Measurements from ENCODE around the gene BAHCC1. TPM values are rescaled to one million over a fixed set of nuclear protein-coding genes. Genes with fewer than 3 reads are reported as not detected.

BAHCC1 gene
- total RNA-seq, 1 experiment from 2014 or later, result 29.8 TPM

GRCh38 chr17:81462506-81463125, 67.4 kb downstream of the BAHCC1 start:
- Mint-ChIP-seq H3K36me3 (no peaks in the 10 kb centered on the region), H3K9me3 (no peaks in the 10 kb centered on the region), H3K27ac (no peak overlapping the region), H3K4me3 (no peak overlapping the region), H3K27me3 (ENCODE audit: low read depth) (no peaks in the 10 kb centered on the region), H3K4me1 (no peaks in the 10 kb centered on the region)
- no peak for TF ChIP-seq PRDM15 (CRISPR knock-in tag; IDR thresholded peaks at IDR 0.05)
- TF ChIP-seq NFE2L1 (CRISPR knock-in tag; IDR thresholded peaks at IDR 0.05), result no peak
- no peak for TF ChIP-seq ZNF671 (CRISPR knock-in tag; IDR thresholded peaks at IDR 0.05)
- TF ChIP-seq ZNF512 (CRISPR knock-in tag; IDR thresholded peaks at IDR 0.05; ENCODE audit: borderline replicate concordance), result no peak
- TF ChIP-seq ZNF396 (CRISPR knock-in tag; IDR thresholded peaks at IDR 0.05; ENCODE audit: borderline replicate concordance), result no peak
- no peak for TF ChIP-seq TP53 (CRISPR knock-in tag; IDR thresholded peaks at IDR 0.05)
- no peak for TF ChIP-seq ZNF281 (CRISPR knock-in tag; IDR thresholded peaks at IDR 0.05)
- no peak for TF ChIP-seq RELA (CRISPR knock-in tag; IDR thresholded peaks at IDR 0.05; ENCODE audit: borderline replicate concordance)
- ATAC-seq (no peak), DNase-seq (ENCODE audit: low spot score) (no peak)
- ChIA-PET POLR2A (interaction anchor here (0.8 kb wide), 1 partner anchor 30 kb away, joined by 3 read pairs; no protein-coding TSS in a partner anchor), CTCF (interaction anchor here (0.8 to 2.5 kb wide), 5 partner anchors 16 to 56 kb away, joined by 3 to 31 read pairs (median 7); no protein-coding TSS in a partner anchor)

- no peaks in the 10 kb centered on the region for H3K4me1 Mint-ChIP-seq
- no peaks in the 10 kb centered on the region for H3K9me3 Mint-ChIP-seq
- H3K4me3 Mint-ChIP-seq, result no peak overlapping the region
- H3K27ac Mint-ChIP-seq, result no peak overlapping the region
- H3K27me3 Mint-ChIP-seq (ENCODE audit: low read depth), result no peaks in the 10 kb centered on the region
- H3K36me3 Mint-ChIP-seq, result no peaks in the 10 kb centered on the region
- POLR2A ChIA-PET, result no interaction called here
- no peak for ATAC-seq
- no peak for DNase-seq (ENCODE audit: low spot score)
- CTCF ChIA-PET, result no interaction called here
- no peak for TF ChIP-seq ZMAT4 (CRISPR knock-in tag; IDR thresholded peaks at IDR 0.05)
- TF ChIP-seq ZNF425 (CRISPR knock-in tag; conservative IDR thresholded peaks at IDR 0.05), result no peak
- TF ChIP-seq TEAD4 (CRISPR knock-in tag; IDR thresholded peaks at IDR 0.05), result no peak
- no peak for TF ChIP-seq FOXK1 (CRISPR knock-in tag; IDR thresholded peaks at IDR 0.05)
- TF ChIP-seq ZBTB21 (CRISPR knock-in tag; IDR thresholded peaks at IDR 0.05; ENCODE audit: borderline replicate concordance), result no peak
- no peak for TF ChIP-seq USF1 (CRISPR knock-in tag; IDR thresholded peaks at IDR 0.05)
- no peak for TF ChIP-seq TEAD1 (CRISPR knock-in tag; IDR thresholded peaks at IDR 0.05)
- TF ChIP-seq KAT7 (CRISPR knock-in tag; IDR thresholded peaks at IDR 0.05; ENCODE audit: borderline replicate concordance), result no peak
- TF ChIP-seq TP53 (CRISPR knock-in tag; IDR thresholded peaks at IDR 0.05), result no peak
- TF ChIP-seq FOXJ3 (CRISPR knock-in tag; IDR thresholded peaks at IDR 0.05; ENCODE audit: borderline replicate concordance), result no peak
- no peak for TF ChIP-seq CTCF (IDR thresholded peaks at IDR 0.05)
- TF ChIP-seq SOX15 (CRISPR knock-in tag; IDR thresholded peaks at IDR 0.05), result no peak
- TF ChIP-seq ESRRA (CRISPR knock-in tag; IDR thresholded peaks at IDR 0.05; ENCODE audit: borderline replicate concordance), result no peak
- no peak for TF ChIP-seq MAX (CRISPR knock-in tag; IDR thresholded peaks at IDR 0.05)
These were observed 68.2 kb downstream of the BAHCC1 start for GRCh38 chr17:81463506-81463905.
